B cell (primary cell): Measurements from ENCODE around the gene TMEM81.

ENCODE experiments used
- EZH2 ChIP-seq: IDR thresholded peaks from 2 replicates; pipeline ENCODE4 v1.6.1; 2012; ENCODE audit warnings: borderline replicate concordance, low read depth, mild to moderate bottlenecking, moderate library complexity, low read length; ENCODE audit not compliant: insufficient read depth, poor library complexity, severe bottlenecking
- TF ChIP-seq, protein P1 (sequence below): fragments of 200-600 bp; IDR thresholded peaks from one replicate; pipeline ENCODE4 v1.8.0; 2022; ENCODE audit warnings: antibody characterized with exemption, mild to moderate bottlenecking

DNA sequence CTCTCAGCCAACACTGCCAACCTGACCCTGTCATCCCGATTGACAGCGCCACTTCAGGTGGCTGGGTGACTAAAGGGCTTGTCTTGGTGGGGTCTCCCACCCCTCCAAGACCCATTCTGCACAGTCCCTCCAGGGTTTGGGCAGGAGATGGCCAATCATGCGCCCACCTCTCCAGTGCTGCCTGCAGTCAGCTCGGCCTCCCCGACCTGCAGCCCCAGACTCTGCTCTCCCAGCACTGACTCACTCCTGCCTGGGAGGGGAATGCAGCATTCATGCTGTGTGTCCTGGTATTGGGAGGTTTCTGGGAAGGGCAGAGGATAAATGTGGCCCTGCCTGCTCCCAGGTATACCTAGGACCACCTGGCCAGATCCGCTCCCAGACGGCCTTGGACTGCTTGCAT, 9.7 kb downstream of the TMEM81 start:
- TF ChIP-seq, protein P1, sequence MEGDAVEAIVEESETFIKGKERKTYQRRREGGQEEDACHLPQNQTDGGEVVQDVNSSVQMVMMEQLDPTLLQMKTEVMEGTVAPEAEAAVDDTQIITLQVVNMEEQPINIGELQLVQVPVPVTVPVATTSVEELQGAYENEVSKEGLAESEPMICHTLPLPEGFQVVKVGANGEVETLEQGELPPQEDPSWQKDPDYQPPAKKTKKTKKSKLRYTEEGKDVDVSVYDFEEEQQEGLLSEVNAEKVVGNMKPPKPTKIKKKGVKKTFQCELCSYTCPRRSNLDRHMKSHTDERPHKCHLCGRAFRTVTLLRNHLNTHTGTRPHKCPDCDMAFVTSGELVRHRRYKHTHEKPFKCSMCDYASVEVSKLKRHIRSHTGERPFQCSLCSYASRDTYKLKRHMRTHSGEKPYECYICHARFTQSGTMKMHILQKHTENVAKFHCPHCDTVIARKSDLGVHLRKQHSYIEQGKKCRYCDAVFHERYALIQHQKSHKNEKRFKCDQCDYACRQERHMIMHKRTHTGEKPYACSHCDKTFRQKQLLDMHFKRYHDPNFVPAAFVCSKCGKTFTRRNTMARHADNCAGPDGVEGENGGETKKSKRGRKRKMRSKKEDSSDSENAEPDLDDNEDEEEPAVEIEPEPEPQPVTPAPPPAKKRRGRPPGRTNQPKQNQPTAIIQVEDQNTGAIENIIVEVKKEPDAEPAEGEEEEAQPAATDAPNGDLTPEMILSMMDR = no peak
- no peak for TF ChIP-seq EZH2
